HepG2 (cell line): ENCODE results near the gene SBK2. TPM values are rescaled to one million over a fixed set of nuclear protein-coding genes. Genes with fewer than 3 reads are reported as not detected.

Experiments
- CCDC6 ChIP-seq: sonication (generic); formaldehyde crosslinking; IDR thresholded peaks from 2 replicates; pipeline ENCODE4 v1.8.1; 2022; ENCODE audit warnings: mild to moderate bottlenecking, missing genetic modification reagents, moderate library complexity
- FOXK1 ChIP-seq: sonication (generic); formaldehyde crosslinking; IDR thresholded peaks from 2 replicates; pipeline ENCODE4 v1.4.0; 2020; ENCODE audit warnings: low read depth, missing genetic modification reagents, borderline replicate concordance
- NR2F6 ChIP-seq, 2 experiments: IDR thresholded peaks; 2 replicates each; pipeline ENCODE4 v1.6.1; 2016; ENCODE audit warnings: antibody characterized with exemption in 1 of 2, mild to moderate bottlenecking in 1 of 2
- PCBP1 ChIP-seq: fragments of 200-400 bp; formaldehyde crosslinking; IDR thresholded peaks from 2 replicates; pipeline ENCODE4 v1.6.1; 2017; ENCODE audit warnings: mild to moderate bottlenecking, low read depth, low read length, borderline replicate concordance
- POGZ ChIP-seq: sonication (generic); formaldehyde crosslinking; IDR thresholded peaks from 2 replicates; pipeline ENCODE4 v1.4.0; 2020; ENCODE audit warnings: mild to moderate bottlenecking, missing genetic modification reagents
- POLR2AphosphoS5 ChIP-seq: IDR thresholded peaks from 2 replicates; pipeline ENCODE4 v1.6.1; 2012; ENCODE audit warnings: low read depth, low read length
- RBFOX2 ChIP-seq: fragments of 200-400 bp; formaldehyde crosslinking; IDR thresholded peaks from 2 replicates; pipeline ENCODE4 v1.6.1; 2017; ENCODE audit warnings: low read depth, mild to moderate bottlenecking, low read length
- ZNF20 ChIP-seq: sonication (generic); formaldehyde crosslinking; IDR thresholded peaks from 2 replicates; pipeline ENCODE4 v1.4.0; 2020; ENCODE audit warnings: mild to moderate bottlenecking, moderate library complexity, missing genetic modification reagents
- ZNF318 ChIP-seq: sonication (generic); formaldehyde crosslinking; IDR thresholded peaks from 2 replicates; pipeline ENCODE4 v1.4.0; 2020; ENCODE audit warnings: mild to moderate bottlenecking, missing genetic modification reagents
- ZNF687 ChIP-seq: sonication (generic); formaldehyde crosslinking; IDR thresholded peaks from 2 replicates; pipeline ENCODE4 v1.5.1; 2020; ENCODE audit warnings: mild to moderate bottlenecking, missing genetic modification reagents, moderate library complexity
- ZNF766 ChIP-seq: sonication (generic); formaldehyde crosslinking; IDR thresholded peaks from 2 replicates; pipeline ENCODE4 v1.5.0; 2020; ENCODE audit warnings: missing genetic modification reagents, borderline replicate concordance
- polyA plus RNA-seq, 8 experiments: library from polyadenylated mRNA; depleted of rRNA in 3 of 8; stranded (reverse) in 7 of 8; unstranded in 1 of 8; fragments of >200 nt; fragmentation: Illumina TruSeq in 4 of 8; extraction: Trizol in 4 of 8; gene quantifications; 2 replicates each; pipeline versions ENCODE4 v1.2.1 to v1.2.3, GENCODE V29; 2011 to 2016; ENCODE audit warnings: low read depth in 4 of 8, missing spikeins in 1 of 8, mixed read lengths in 1 of 8; ENCODE audit not compliant: insufficient read depth in 1 of 8
- total RNA-seq, 5 experiments: library from RNA; depleted of rRNA; stranded (reverse); fragments of >200 nt; fragmentation: Illumina TruSeq; extraction: Trizol; gene quantifications; 2 replicates each; pipeline ENCODE4 v1.2.3, GENCODE V29; 2016; ENCODE audit warnings: low read depth in 1 of 5

The SBK2 gene
- total and polyA plus RNA-seq, 2 of the 13 experiments (the other 11 are each of a cell fraction or from before 2014, with no cell fraction given): 0.24 TPM; not detected in 1

GRCh38 chr19:55580628-55581144 lies 43.8 kb upstream of the SBK2 start, which contains the start of gene ZNF579 (continued):
- TF ChIP-seq ZNF687 (peak; percentile 65), POGZ (CRISPR knock-in tag) (peak; percentile 34; the same call in 1 of the 2 replicates), ZNF20 (0 out of 2 replicates have a peak, but pooled peaks have one; percentile 6), ZNF766 (CRISPR knock-in tag) (no peak), NR2F6 (IDR thresholded peaks at IDR 0.05) (no peak), NR2F6 (CRISPR knock-in tag; IDR thresholded peaks at IDR 0.05) (peak; percentile 23; the same call in 1 of the 2 replicates), ZNF318 (CRISPR knock-in tag) (no peak), FOXK1 (CRISPR knock-in tag) (peak; percentile 31; the same call in 1 of the 2 replicates), RBFOX2 (peak; percentile 61), POLR2AphosphoS5 (peak; percentile 33; the same call in 1 of the 2 replicates), CCDC6 (CRISPR knock-in tag) (0 out of 2 replicates have a peak, but pooled peaks have one; percentile 27), PCBP1 (peak; percentile 89)
